IMR-90 (cell line): ENCODE results near the gene KCNJ6. TPM values are rescaled to one million over a fixed set of nuclear protein-coding genes. Genes with fewer than 3 reads are reported as not detected.

Source experiments
- ATAC-seq: fragments of 200-7000 bp; cut with Tn5 transposase; 2 replicates; pipeline ENCODE4 v1.9.1; 2020; ENCODE audit warnings: low read depth, mild to moderate bottlenecking, moderate library complexity
- BruUV-seq: library from RNA; stranded (reverse); fragments of 400-500 nt; replicated peaks from 2 replicates; lab custom pipeline; 2021; lab: Mats Ljungman, UMichigan
- CTCF ChIA-PET: fragments of 300-600 bp; formaldehyde crosslinking; extraction: SDS; loops from one replicate; lab custom pipeline; 2021; ENCODE audit warnings: antibody characterized with exemption; lab: Yijun Ruan, JAX
- POLR2A ChIA-PET: fragments of 300-600 bp; sonication (Branson Sonifier 250); formaldehyde crosslinking; loops from one replicate; lab custom pipeline; 2022; ENCODE audit warnings: antibody characterized with exemption; ENCODE audit not compliant: unreplicated experiment; lab: Charles Lee
- DNase-seq: peaks from one replicate; pipeline ENCODE4 v3.0.0; 2013
- H2AFZ ChIP-seq: replicated peaks from 2 replicates; pipeline ENCODE3; 2013; ENCODE audit warnings: low read length, mild to moderate bottlenecking; ENCODE audit not compliant: poor library complexity
- H2AK5ac ChIP-seq: 2 replicates; pipeline ENCODE4 v1.6.1; 2013; ENCODE audit warnings: low read depth, low read length, inconsistent platforms
- H2AK9ac ChIP-seq: replicated peaks from 2 replicates; pipeline ENCODE3; 2013; ENCODE audit warnings: mild to moderate bottlenecking, low read depth, low read length, moderate library complexity; ENCODE audit not compliant: poor library complexity
- H2BK120ac ChIP-seq: 2 replicates; pipeline ENCODE4 v1.6.1; 2013; ENCODE audit warnings: low read depth, low read length, inconsistent platforms
- H2BK15ac ChIP-seq: 3 replicates; pipeline ENCODE4 v1.6.1; 2013; ENCODE audit warnings: low read depth, low read length, inconsistent platforms
- H2BK20ac ChIP-seq: 2 replicates; pipeline ENCODE4 v1.6.1; 2013; ENCODE audit warnings: low read depth, mild to moderate bottlenecking, inconsistent platforms, low read length, moderate library complexity
- H2BK5ac ChIP-seq: 2 replicates; pipeline ENCODE4 v1.6.1; 2013; ENCODE audit warnings: mild to moderate bottlenecking, low read depth, low read length, inconsistent platforms; ENCODE audit not compliant: poor library complexity, severe bottlenecking
- H3K14ac ChIP-seq: replicated peaks from 2 replicates; pipeline ENCODE4 v1.6.1; 2013; ENCODE audit warnings: low read depth, low read length, inconsistent platforms
- H3K18ac ChIP-seq: 2 replicates; pipeline ENCODE4 v1.6.1; 2013; ENCODE audit warnings: low read depth, low read length, control low read depth
- H3K23ac ChIP-seq: 2 replicates; pipeline ENCODE4 v1.6.1; 2013; ENCODE audit warnings: low read depth, low read length, inconsistent platforms
- H3K27ac ChIP-seq: 2 replicates; pipeline ENCODE4 v1.5.1; 2013; ENCODE audit warnings: mild to moderate bottlenecking, control low read depth, low read length; ENCODE audit not compliant: insufficient read depth
- H3K27me3 ChIP-seq: 2 replicates; pipeline ENCODE4 v1.6.1; 2013; ENCODE audit warnings: low read length; ENCODE audit not compliant: control insufficient read depth, insufficient read depth
- H3K36me3 ChIP-seq: 2 replicates; pipeline ENCODE4 v1.6.1; 2013; ENCODE audit warnings: low read length, mixed read lengths; ENCODE audit not compliant: control insufficient read depth, insufficient read depth
- H3K4ac ChIP-seq: 2 replicates; pipeline ENCODE4 v1.6.1; 2013; ENCODE audit warnings: low read depth, low read length, inconsistent platforms
- H3K4me1 ChIP-seq: 2 replicates; pipeline ENCODE4 v1.6.1; 2013; ENCODE audit warnings: low read length, mixed read lengths; ENCODE audit not compliant: control insufficient read depth, insufficient read depth
- H3K4me2 ChIP-seq: 2 replicates; pipeline ENCODE4 v1.6.1; 2013; ENCODE audit warnings: low read depth, mild to moderate bottlenecking, control low read depth, low read length, moderate library complexity
- H3K4me3 ChIP-seq: 2 replicates; pipeline ENCODE4 v1.5.1; 2013; ENCODE audit warnings: low read depth, mild to moderate bottlenecking, control low read depth, low read length, moderate library complexity; ENCODE audit not compliant: insufficient read depth
- H3K56ac ChIP-seq: 2 replicates; pipeline ENCODE4 v1.6.1; 2013; ENCODE audit warnings: low read length, inconsistent platforms; ENCODE audit not compliant: insufficient read depth; ENCODE audit errors: extremely low read depth
- H3K79me1 ChIP-seq, 2 experiments: 2 replicates each; pipeline ENCODE4 v1.6.1; 2013; ENCODE audit warnings: low read length in 2 of 2, inconsistent platforms in 1 of 2, low read depth in 1 of 2
- H3K9ac ChIP-seq: 2 replicates; pipeline ENCODE4 v1.6.1; 2013; ENCODE audit warnings: low read depth, low read length, control low read depth
- H3K9me1 ChIP-seq: 2 replicates; pipeline ENCODE4 v1.6.1; 2013; ENCODE audit warnings: low read length, inconsistent platforms; ENCODE audit not compliant: insufficient read depth
- H3K9me3 ChIP-seq: 2 replicates; pipeline ENCODE4 v1.6.1; 2013; ENCODE audit warnings: low read length; ENCODE audit not compliant: control insufficient read depth, insufficient read depth
- H4K20me1 ChIP-seq: 2 replicates; pipeline ENCODE4 v1.6.1; 2013; ENCODE audit warnings: low read length, inconsistent platforms; ENCODE audit not compliant: insufficient read depth
- H4K5ac ChIP-seq: 2 replicates; pipeline ENCODE4 v1.6.1; 2013; ENCODE audit warnings: mild to moderate bottlenecking, low read depth, low read length, control low read depth
- H4K8ac ChIP-seq, 2 experiments: 2 replicates each; pipeline ENCODE4 v1.6.1; 2013; ENCODE audit warnings: low read depth in 2 of 2, low read length in 2 of 2, control low read depth in 1 of 2, inconsistent platforms in 1 of 2
- H4K91ac ChIP-seq: 2 replicates; pipeline ENCODE4 v1.6.1; 2013; ENCODE audit warnings: low read depth, low read length, inconsistent platforms; ENCODE audit not compliant: insufficient read depth
- CEBPB ChIP-seq: IDR thresholded peaks from 2 replicates; pipeline ENCODE4 v1.6.1; 2012; ENCODE audit warnings: low read depth, low read length, improper control_type of control experiment
- CHD1 ChIP-seq: IDR thresholded peaks from 2 replicates; pipeline ENCODE4 v1.6.1; 2012; ENCODE audit warnings: low read depth, low read length, improper control_type of control experiment
- FOS ChIP-seq: fragments of 150-350 bp; IDR thresholded peaks from 2 replicates; pipeline ENCODE4 v1.6.1; 2016; ENCODE audit warnings: low read depth, low read length
- NFE2L2 ChIP-seq: fragments of 150-350 bp; IDR thresholded peaks from 2 replicates; pipeline ENCODE4 v1.6.1; 2016; ENCODE audit warnings: low read depth, mild to moderate bottlenecking, low read length
- POLR2A ChIP-seq: IDR thresholded peaks from 2 replicates; pipeline ENCODE4 v1.6.1; 2012; ENCODE audit warnings: mild to moderate bottlenecking, low read depth, low read length
- RCOR1 ChIP-seq: IDR thresholded peaks from 2 replicates; pipeline ENCODE4 v1.6.1; 2012; ENCODE audit warnings: mild to moderate bottlenecking, low read length, improper control_type of control experiment; ENCODE audit not compliant: insufficient replicate concordance
- RFX5 ChIP-seq: IDR thresholded peaks from 2 replicates; pipeline ENCODE4 v1.8.0; 2012; ENCODE audit warnings: low read depth, mild to moderate bottlenecking, low read length, moderate library complexity
- SMC3 ChIP-seq: fragments of 150-350 bp; IDR thresholded peaks from 2 replicates; pipeline ENCODE4 v1.6.1; 2016; ENCODE audit warnings: low read depth, mild to moderate bottlenecking, antibody characterized with exemption, low read length, moderate library complexity
- WGBS, 2 experiments: methylation state at CpG; one replicate each; pipeline versions ENCODE4 v1.1.5 to v1.1.7; 2013; ENCODE audit warnings: missing lambda C conversion rate in 2 of 2; ENCODE audit not compliant: insufficient read length in 1 of 2; ENCODE audit errors: extremely low coverage in 2 of 2; 5-methylcytosine and 5-hydroxymethylcytosine counted together
- dilution Hi-C: fragments of 300-500 bp; cut with HindIII; formaldehyde crosslinking; loops from one replicate; pipeline ENCODE4 v1.14.3; 2018; ENCODE audit warnings: low sequenced_read_pairs; ENCODE audit not compliant: unreplicated experiment
- in situ Hi-C: fragments of 300-500 bp; cut with MboI; formaldehyde crosslinking; loops from 3 replicates; pipeline ENCODE4 v1.14.3; 2019; ENCODE audit warnings: low sequenced_read_pairs, inconsistent platforms, mixed read lengths
- intact Hi-C: fragments of 100-400 bp; cut with micrococcal nuclease; formaldehyde crosslinking; loops from 2 replicates; pipeline ENCODE4 v1.10.0; 2022
- polyA plus RNA-seq, 3 experiments: library from polyadenylated mRNA; depleted of rRNA; stranded (reverse); fragments of >200 nt; gene quantifications; 2 replicates each; pipeline ENCODE4 v1.2.3, GENCODE V29; 2012; ENCODE audit warnings: low replicate concordance in 1 of 3
- total RNA-seq: library from RNA; depleted of rRNA; stranded (reverse); fragments of >200 nt; gene quantifications from 2 replicates; pipeline ENCODE4 v1.2.3, GENCODE V29; 2012
- TF ChIP-seq, protein P1 (sequence below): conservative IDR thresholded peaks from 2 replicates; pipeline ENCODE4 v1.5.1; 2012; ENCODE audit warnings: mild to moderate bottlenecking, low read depth, low read length, improper control_type of control experiment
- TF ChIP-seq, protein P2 (sequence below): fragments of 150-350 bp; IDR thresholded peaks from 2 replicates; pipeline ENCODE4 v1.6.1; 2017; ENCODE audit warnings: mild to moderate bottlenecking, antibody characterized with exemption, low read length, low read depth

KCNJ6 gene
- total and polyA plus RNA-seq, 2 of the 4 experiments (the other 2 are of a cell fraction), result under 0.01 to 0.02 TPM

DNA sequence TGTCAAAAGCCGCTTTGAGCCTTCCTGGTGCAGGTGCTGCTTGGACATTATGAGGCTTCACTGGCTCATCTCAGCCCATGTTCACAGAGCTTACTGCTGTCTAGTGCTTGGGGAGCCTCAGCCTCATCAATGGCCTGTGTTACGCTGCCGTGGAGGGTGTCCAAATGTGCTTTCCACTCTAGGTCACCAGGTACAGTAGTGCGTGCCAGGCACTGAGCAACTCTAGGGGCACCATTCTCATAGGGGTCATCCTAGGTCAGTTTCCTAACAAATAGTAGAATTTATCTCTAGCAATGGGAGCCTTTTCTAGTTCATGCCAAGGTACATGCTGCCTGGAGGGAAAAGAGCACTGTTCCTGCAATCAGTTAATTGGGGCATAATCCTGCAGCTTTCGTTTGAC is 355.9 kb downstream of the KCNJ6 start:
- H3K79me1 ChIP-seq, result peaks cover 0 to 12% of the 10 kb centered on the region in 2 experiments; a peak in 3 of 4 replicates
- peaks cover 12% of the 10 kb centered on the region for H3K9me1 ChIP-seq
- H2AK9ac ChIP-seq, result no peak overlapping the region
- H3K4ac ChIP-seq, result no peak overlapping the region
- H2BK20ac ChIP-seq, result no peak overlapping the region
- no peak overlapping the region for H3K56ac ChIP-seq
- intact Hi-C loops, result loop anchor here (5.0 kb wide), 1 partner anchor 193 kb away; the partner anchor contains the start of gene DYRK1A
- H3K27me3 ChIP-seq, result peaks cover 4% of the 10 kb centered on the region; the same call in 1 of the 2 replicates
- no peak overlapping the region for H3K18ac ChIP-seq
- H2BK15ac ChIP-seq, result no peak overlapping the region
- H3K4me1 ChIP-seq, result peaks cover 9% of the 10 kb centered on the region
- no peak for TF ChIP-seq SMC3
- no peak for TF ChIP-seq NFE2L2
- TF ChIP-seq CHD1, result no peak
- no peak for TF ChIP-seq FOS
- no peak for TF ChIP-seq POLR2A
- TF ChIP-seq, protein P1, sequence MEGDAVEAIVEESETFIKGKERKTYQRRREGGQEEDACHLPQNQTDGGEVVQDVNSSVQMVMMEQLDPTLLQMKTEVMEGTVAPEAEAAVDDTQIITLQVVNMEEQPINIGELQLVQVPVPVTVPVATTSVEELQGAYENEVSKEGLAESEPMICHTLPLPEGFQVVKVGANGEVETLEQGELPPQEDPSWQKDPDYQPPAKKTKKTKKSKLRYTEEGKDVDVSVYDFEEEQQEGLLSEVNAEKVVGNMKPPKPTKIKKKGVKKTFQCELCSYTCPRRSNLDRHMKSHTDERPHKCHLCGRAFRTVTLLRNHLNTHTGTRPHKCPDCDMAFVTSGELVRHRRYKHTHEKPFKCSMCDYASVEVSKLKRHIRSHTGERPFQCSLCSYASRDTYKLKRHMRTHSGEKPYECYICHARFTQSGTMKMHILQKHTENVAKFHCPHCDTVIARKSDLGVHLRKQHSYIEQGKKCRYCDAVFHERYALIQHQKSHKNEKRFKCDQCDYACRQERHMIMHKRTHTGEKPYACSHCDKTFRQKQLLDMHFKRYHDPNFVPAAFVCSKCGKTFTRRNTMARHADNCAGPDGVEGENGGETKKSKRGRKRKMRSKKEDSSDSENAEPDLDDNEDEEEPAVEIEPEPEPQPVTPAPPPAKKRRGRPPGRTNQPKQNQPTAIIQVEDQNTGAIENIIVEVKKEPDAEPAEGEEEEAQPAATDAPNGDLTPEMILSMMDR, result no peak
- TF ChIP-seq, protein P2, sequence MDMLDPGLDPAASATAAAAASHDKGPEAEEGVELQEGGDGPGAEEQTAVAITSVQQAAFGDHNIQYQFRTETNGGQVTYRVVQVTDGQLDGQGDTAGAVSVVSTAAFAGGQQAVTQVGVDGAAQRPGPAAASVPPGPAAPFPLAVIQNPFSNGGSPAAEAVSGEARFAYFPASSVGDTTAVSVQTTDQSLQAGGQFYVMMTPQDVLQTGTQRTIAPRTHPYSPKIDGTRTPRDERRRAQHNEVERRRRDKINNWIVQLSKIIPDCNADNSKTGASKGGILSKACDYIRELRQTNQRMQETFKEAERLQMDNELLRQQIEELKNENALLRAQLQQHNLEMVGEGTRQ, result no peak
- TF ChIP-seq CEBPB, result no peak
- TF ChIP-seq RCOR1, result no peak
- TF ChIP-seq RFX5, result no peak
- no peak overlapping the region for H4K91ac ChIP-seq
- in situ Hi-C loops, result no loop called here
- DNase-seq (no peak), ATAC-seq (no peak)
- no peak overlapping the region for H2AK5ac ChIP-seq
- H3K23ac ChIP-seq, result no peak overlapping the region
- no peak overlapping the region for H4K8ac ChIP-seq
- H3K9me3 ChIP-seq, result no peaks in the 10 kb centered on the region; the same call in 1 of the 2 replicates
- H4K20me1 ChIP-seq, result peaks cover 3% of the 10 kb centered on the region; the same call in 1 of the 2 replicates
- H3K4me3 ChIP-seq, result no peak overlapping the region
- CTCF ChIA-PET, result no interaction called here
- H4K5ac ChIP-seq, result no peak overlapping the region
- H3K4me2 ChIP-seq, result no peak overlapping the region
- no peak overlapping the region for H2BK120ac ChIP-seq
- no peak overlapping the region for H3K14ac ChIP-seq
- H3K36me3 ChIP-seq, result no peaks in the 10 kb centered on the region
- dilution Hi-C loops, result no loop called here
- WGBS, 2 experiments, result 83% methylated on average over 2 of the region's 5 CpGs; no CpG with 5 or more reads in 1 of the 2 experiments
- no peak overlapping the region for H2AFZ ChIP-seq
- BruUV-seq, result no TSS peak
- H3K27ac ChIP-seq, result no peak overlapping the region
- H2BK5ac ChIP-seq, result no peak overlapping the region
- POLR2A ChIA-PET, result no interaction called here
- H3K9ac ChIP-seq, result no peak overlapping the region
